PFSK-1 (cell line): ENCODE data around the gene MYO1G.
A peak's percentile ranks its signal among the peaks of the same experiment; 100 is the strongest.

Experiments used
- FOXP2 ChIP-seq: optimal IDR thresholded peaks from 2 replicates; pipeline ENCODE3; 2011; ENCODE audit warnings: borderline replicate concordance, control low read depth, inconsistent platforms; ENCODE audit not compliant: insufficient read depth; ENCODE audit errors: extremely low read length, extremely low read depth
- POLR2AphosphoS5 ChIP-seq: IDR thresholded peaks from 2 replicates; pipeline ENCODE4 v1.6.1; 2012; ENCODE audit warnings: low read depth, mild to moderate bottlenecking, control low read depth, low read length, moderate library complexity
- REST ChIP-seq, 2 experiments: IDR thresholded peaks; 2 replicates each; pipeline versions ENCODE4 v1.6.1 to v1.8.0; 2011 to 2012; ENCODE audit warnings: low read depth in 2 of 2, low read length in 2 of 2, control low read depth in 1 of 2, inconsistent platforms in 1 of 2, mild to moderate bottlenecking in 1 of 2, moderate library complexity in 1 of 2; ENCODE audit not compliant: insufficient read depth in 1 of 2
- SIN3A ChIP-seq: IDR thresholded peaks from 2 replicates; pipeline ENCODE4 v1.6.1; 2012; ENCODE audit warnings: mild to moderate bottlenecking, low read length, moderate library complexity, borderline replicate concordance; ENCODE audit not compliant: insufficient read depth
- TAF1 ChIP-seq: IDR thresholded peaks from 2 replicates; pipeline ENCODE4 v1.6.1; 2012; ENCODE audit warnings: low read length, control low read depth, borderline replicate concordance; ENCODE audit not compliant: insufficient read depth

The MYO1G gene

GRCh38 chr7:44988701-44989100 lies 9.9 kb upstream of the MYO1G start:
- TF ChIP-seq REST (IDR thresholded peaks at IDR 0.05; ENCODE audit: insufficient read depth in 1 of 2, low read depth in 2 of 2, low read length in 2 of 2) = no peak
- no peak for TF ChIP-seq TAF1
- TF ChIP-seq SIN3A = no peak
- no peak for TF ChIP-seq POLR2AphosphoS5
- no peak for TF ChIP-seq FOXP2

GRCh38 chr7:44987996-44988395 lies 9.2 kb upstream of the MYO1G start:
- TF ChIP-seq SIN3A = no peak
- no peak for TF ChIP-seq POLR2AphosphoS5
- TF ChIP-seq FOXP2 = no peak
- no peak for TF ChIP-seq TAF1

GRCh38 chr7:44987457-44987856 lies 8.6 kb upstream of the MYO1G start:
- TF ChIP-seq FOXP2 (no peak), TAF1 (no peak), SIN3A (no peak), POLR2AphosphoS5 (no peak), REST (IDR thresholded peaks at IDR 0.05; ENCODE audit: insufficient read depth in 1 of 2, low read depth in 2 of 2, low read length in 2 of 2) (no peak)

GRCh38 chr7:44986218-44987053 lies 7.6 kb upstream of the MYO1G start:
- TF ChIP-seq SIN3A = peak; percentile 72; the same call in 1 of the 2 replicates
- TF ChIP-seq TAF1 = peak; percentile 99
- TF ChIP-seq REST (IDR thresholded peaks at IDR 0.05; ENCODE audit: insufficient read depth in 1 of 2, low read depth in 2 of 2, low read length in 2 of 2) = peak; percentile 67 to 75; a peak in 3 of 4 replicates
- TF ChIP-seq FOXP2 = no peak
- peak; percentile 99 for TF ChIP-seq POLR2AphosphoS5

GRCh38 chr7:44985900-44986217 lies 7.0 kb upstream of the MYO1G start:
- TF ChIP-seq FOXP2 (no peak), SIN3A (no peak), TAF1 (no peak)
